HG03457 (cell line): ENCODE results near the gene TGM2.

Experiments
- ATAC-seq: cut with Tn5 transposase; IDR thresholded peaks from one replicate; pipeline ENCODE4 v1.9.1; 2021; ENCODE audit warnings: moderate number of reproducible peaks; ENCODE audit not compliant: unreplicated experiment

The TGM2 gene

DNA sequence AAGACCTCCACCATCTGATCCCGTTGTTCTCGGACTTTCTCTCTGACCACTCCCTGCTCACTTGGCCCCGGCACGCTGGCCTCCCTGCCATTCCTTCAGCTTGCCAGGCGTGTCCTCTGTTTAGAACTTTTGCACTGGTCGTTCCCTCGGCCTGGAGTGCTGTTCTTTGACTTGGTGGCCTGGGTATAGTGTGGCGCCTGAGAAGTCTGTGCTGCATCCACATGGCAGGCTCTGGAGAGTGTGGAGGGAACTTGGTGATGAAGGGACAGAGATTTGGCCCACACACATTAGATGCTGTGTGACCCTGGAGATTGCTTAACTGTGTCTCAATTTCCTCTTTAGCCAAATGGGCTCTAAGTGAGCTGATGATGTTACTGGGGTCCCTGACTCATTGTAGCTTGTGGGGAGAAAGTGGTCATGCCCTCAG, 13.0 kb upstream of the TGM2 start:
- no peak for ATAC-seq

DNA sequence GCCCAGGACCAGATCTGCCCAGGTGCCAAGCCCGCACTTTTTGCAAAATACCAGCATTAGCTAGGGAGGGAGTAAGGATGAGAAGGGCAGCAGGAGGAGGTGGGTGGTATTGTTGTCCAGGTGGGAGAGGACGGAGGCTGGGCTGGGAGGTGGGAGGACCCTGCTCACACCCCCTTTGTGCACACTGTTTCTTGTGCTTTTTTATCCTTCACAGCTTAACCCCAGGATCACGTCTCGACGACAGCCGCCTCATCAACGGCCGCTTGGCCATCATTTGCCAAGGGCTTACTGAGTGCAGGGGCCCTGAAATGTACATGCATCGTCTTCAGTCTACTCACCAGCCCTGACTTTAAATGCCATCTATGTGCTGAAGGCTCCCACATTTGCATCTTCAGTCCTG, 12.1 kb upstream of the TGM2 start:
- ATAC-seq: no peak

DNA sequence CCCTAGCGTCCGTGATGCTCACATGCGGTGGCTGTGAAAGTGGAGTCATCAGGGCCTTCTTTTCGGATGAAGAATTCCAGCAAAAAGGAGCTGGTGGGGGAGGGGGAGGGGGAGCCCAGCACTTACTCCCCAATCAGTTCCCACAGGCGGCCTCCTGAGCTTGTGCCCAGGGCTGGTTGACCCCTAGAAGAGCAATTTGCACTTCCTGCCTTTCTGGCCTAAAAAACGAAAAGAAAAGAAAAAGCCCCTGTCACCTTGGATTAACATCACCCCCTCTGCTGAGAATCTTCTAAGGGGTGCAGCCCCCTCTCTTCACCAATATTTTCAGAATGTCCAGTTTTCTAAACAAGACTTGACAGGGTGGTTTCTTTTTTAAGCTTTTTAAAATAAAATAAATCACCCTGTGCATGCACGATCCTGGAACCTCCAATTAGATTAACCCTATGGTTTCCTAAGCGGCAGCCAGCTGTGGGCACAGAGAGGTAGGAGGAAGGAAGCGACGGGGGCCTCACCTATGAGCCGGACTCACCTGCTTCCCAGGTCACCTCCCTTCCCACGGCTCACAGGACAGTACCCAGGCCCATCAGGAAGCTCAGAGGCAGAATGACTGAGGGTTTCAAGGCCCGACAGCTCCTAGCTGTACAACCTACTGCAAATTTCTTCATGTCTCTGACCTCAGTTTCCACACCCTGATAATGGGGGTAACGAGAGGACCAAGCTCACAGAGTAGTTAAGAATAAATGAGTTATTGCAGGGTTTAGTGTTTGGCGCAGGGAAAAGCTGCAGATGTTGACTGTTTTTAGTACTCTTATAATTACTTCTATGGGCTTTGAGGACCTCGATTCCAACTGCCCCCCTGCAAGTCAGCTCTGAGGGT, 10.5 kb upstream of the TGM2 start:
- ATAC-seq: no peak

DNA sequence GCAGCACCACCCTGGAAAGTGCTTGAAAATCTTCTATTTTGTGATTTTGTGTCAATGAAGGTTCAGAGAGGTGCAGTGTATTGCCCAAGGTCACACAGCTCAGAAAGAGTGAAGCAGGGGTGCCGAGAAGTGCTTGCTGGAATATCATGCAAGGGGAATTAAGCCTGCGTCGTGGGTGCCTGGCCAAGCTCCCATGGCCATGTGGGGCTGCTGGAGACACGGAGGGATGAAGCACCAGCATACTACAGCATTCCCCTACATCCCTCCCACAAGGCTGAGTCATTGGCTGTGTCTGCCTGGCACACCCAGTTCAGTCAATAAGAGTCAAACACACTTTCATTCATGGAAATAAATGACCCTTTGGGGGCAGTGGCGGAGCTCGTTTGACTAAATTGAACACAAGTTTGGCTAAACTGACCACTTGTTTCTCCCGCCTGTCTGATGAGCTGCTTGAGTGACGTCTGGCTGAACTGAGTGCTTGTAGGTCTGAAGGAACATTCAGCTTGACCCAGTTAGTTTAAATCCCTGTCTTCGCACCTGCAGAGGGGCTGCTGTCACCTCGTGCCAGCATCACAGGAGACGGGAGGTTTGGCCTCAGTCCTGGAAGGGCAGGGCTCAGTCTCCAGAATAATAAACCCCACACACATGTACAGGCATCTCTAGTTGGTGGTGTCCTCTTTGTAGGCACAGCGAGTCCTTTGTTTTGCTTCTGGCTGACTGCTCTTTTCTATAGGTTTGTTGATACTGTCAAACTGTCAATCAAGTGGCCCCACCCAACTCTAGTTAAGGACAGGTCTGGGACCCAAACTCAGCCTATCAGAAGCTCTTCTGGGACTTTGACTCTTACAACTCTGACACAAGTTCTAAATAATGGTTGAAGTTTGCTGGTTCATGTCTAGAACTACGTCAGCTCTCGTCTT, 8.4 kb upstream of the TGM2 start:
- no peak for ATAC-seq

DNA sequence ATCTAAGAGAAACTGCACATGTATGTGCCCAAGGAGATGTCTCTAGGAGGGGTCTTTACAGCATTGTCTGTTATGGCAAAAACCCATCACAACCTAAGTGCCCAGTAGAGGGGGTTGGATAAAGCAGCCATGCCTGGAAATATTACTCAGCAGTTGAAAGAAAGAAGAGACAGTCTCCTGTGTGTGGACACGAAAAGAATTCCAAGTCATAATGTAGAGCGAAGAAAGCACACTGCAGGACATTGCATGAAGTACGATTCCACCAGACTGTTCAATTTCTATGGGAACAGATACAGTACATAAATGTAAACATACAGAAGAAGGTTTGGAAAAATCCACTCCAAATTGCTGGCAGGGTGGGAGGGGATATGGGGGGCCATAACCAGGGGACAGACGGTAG, 7.3 kb upstream of the TGM2 start:
- ATAC-seq: no peak

DNA sequence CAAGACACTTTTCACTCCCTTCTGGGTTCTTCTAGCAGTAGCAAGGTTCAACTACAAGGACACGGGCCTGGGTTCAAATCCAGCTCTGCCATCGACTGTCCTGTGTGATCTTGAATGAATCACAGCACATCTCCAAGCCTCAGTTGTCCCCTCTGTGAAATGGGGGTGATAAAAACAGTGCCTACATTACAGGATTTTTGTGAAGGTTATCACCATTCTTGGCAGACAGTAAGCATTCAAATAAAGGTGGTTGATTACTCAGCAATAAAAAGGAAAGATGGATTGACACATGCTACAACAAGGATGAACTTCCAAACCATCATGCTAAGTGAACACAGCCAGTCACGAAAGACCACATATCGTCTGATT, 6.6 kb upstream of the TGM2 start:
- ATAC-seq: no peak

DNA sequence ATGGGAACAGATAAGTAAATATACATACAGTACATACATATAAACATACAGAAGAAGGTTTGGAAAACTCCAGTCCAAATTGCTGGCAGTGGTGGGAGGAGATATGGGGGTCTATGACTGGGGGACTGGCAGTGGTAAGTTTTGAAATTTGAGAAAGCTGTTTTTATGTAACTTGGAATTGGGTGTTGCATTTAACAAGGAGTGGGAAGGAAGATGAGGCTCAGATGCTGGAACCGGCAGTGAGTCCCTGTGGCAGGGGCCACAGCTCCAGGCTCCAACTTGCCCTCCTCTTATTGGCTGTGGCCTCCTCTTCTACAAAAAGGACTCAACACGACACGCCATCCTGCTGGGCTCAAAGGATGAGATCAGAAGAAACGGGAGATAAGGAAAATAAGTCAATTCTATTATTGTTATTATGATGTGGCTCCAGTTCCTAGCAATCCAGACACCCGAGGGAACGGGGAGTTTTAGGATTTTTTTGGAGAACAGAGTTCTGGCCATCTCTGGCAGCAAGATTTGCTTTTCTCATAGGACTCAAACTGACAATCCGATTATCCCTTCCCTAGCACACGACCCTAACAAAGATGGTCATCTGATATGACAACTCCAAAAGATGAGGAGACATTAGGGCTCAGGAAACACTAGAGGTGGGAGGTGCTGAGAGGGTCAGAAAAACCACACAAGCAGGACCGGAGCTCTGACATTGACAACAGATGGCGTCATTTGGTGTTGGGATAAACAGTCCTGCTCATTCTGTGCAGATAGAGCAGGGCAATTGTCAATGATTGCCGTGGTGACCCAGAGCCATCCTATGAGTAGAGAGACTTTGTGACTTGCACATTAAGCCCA, 6.0 kb upstream of the TGM2 start:
- no peak for ATAC-seq

DNA sequence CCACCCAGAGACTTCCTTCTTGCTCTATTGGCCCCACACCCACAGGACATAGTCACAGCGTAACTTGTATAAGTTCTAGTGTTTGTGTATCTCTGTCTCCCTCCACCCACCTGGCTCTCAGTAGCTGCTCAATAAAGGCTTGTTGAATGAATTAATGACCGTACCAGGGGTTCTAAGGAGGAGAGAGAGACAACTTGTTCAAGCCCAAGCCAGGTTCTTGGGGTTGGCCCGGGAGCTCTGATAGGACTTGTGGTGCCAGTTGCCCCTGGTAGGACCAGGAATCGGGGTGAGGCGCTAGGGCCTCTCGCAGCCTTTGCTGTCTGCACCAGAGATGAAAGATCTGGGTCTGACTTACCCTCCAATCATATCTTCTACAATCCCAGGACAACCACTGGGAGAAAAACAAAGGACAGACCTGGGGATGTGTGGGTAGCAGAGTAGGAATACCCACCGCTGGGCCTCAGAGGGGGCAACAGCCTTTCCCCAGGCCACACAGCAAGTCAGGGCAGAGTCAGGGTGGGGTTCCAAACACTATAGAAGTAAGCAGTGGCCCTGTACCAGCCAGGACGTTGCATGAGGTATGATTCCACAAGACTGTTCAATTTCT, 5.3 kb upstream of the TGM2 start:
- ATAC-seq: no peak

DNA sequence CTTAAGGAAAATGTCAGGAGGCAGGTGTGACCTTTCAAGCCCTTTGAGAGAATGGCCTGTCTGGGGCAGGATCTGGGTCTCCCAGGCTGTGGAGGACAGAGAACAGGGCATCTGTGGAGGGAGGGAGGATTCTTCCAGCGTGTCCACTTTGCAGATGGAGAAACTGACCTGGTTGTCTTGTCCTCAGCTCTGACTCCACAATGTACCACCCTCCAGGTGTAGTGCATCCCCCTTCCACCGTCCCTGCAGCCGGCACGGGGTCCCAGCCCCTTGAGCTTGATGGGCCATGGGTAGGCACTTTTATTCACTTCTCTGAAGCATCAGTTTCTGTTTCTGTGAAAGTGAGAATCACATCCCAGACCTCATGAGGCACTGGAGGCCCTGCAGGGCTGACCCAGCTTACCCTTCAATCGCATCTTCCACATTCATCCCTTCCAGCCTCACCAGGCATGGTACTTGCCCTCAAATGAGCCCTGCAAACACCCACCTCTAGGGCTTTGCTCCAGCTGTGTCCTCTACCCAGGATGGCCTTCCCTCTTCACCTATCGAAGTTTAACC, 4.6 kb upstream of the TGM2 start:
- no peak for ATAC-seq

DNA sequence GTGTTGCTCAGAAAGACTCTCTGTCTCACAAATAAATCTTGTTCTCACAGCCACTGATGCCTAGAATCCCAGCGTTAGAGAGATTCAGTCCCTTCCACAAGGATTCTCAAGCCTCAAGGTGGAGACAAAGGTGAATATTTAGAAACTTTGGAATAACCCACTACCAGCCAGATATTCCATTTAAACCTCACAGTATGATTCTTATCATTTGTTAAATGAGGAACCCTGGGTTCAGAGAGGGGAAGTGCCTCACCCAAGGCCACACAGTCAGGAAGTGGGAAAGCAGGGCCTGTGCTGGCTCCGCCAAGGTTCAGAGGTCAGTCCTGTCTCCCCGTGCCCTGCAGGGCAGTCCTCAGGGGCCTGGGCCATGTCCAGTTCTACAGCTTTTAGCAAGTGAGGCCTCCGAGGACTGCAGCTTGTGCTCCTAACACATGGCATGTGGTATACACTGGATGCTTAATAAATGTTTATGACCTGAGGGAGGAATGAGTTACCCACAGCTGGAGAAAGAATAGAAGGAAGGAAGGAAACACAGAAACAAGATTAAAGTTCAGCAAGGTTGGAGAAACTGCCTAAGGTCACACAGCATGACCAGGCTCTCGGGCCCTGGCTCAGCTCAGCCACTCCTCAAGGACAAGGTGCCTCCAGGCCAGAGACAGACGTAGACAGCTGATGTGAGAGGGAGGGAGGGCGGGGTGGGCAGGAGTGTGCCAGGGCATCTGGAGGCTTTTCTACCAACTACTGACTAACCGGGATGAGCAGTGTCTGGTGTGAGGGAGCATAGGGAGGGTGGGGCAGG, 3.9 kb upstream of the TGM2 start:
- no peak for ATAC-seq

DNA sequence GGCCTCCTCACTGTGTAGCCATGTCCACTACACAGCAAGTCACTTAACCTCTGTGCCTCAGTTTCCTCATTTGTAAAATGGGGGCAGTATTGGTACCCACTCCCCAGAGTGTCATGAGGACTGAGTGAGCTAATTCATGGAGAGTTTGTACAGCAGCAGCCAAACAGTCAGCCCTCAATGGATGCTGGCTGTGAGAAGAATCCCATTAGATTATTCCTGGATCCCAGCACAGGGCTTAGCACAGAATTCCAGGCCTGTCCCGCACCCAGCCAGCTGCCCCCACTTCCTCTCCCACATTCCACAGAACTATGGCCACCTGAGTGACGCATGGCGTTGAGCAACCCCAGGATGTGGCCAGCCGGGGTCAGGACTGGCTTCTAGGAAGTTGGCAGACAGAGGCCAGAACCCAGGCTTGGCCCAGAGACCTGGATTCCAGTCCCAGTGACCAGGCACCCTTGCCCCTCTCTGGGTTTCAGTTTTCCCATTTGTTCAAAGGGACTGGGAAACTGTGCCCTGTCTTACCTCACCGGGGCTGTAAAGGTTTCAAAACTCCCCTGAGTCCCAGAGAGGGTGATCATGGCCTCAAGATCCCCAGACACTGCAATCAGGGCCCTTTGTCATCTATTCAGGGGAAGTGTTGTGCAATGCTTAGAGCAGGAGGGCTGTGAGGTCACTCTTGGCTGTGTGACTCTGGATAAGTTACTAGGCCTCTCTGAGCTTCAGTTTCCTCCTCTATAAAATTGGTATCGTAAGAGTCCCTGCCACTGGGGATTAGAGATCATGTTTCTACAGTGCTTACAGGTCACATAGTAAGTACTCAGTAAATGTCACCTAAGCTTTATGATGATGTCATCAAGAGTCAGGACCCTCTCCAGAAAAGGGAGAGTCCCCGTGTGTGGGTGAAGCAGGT, 3.0 kb upstream of the TGM2 start:
- ATAC-seq: no peak

DNA sequence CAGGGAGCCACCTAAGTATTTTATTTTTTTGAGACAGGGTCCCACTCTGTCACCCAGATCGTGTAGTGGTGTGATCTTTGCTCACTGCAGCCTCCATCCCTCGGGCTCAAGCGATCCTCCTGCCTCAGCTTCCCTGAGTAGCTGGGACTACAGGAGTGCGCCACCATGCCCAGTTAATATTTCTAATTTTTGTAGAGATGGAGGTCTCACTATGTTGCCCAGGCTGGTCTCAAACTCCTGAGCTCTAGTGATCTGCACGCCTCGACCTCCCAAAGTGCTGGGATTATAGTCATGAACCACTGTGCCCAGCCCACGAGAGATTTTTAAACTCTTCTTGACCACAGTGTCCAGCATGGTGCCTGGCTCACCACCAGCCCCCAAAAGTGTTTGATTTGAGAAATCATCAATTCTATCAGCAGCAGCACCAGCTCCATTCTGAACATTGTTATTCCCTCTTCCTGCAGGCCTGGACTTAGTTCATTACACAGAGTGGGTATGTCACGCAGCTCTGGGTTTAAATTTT, 2.3 kb upstream of the TGM2 start:
- no peak for ATAC-seq

DNA sequence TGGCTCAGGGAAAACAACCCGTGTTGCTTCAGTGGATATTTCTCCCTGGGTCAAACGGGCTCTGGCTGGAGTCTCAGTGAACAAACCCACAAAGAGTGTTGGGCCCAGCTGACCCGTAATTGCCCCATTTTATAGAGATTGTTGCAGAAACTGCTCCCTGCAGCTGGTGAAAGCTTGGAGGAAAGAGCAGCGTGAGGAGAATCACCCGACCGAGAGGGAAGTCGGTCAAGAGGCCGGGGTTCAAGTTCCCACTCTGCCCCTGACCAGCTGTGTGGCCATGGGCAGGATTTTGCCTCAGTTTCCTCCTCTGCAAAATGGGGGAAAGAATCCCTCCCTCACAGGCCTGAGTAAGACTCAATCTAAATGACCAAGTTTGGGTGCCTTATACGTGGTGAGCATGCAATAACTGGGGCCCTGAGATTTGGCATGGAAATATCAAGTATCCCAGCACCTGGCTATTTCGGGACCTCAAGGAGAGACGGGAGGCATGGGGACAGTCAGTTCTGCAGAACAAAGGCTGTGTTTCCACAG, 1.7 kb upstream of the TGM2 start:
- no peak for ATAC-seq

DNA sequence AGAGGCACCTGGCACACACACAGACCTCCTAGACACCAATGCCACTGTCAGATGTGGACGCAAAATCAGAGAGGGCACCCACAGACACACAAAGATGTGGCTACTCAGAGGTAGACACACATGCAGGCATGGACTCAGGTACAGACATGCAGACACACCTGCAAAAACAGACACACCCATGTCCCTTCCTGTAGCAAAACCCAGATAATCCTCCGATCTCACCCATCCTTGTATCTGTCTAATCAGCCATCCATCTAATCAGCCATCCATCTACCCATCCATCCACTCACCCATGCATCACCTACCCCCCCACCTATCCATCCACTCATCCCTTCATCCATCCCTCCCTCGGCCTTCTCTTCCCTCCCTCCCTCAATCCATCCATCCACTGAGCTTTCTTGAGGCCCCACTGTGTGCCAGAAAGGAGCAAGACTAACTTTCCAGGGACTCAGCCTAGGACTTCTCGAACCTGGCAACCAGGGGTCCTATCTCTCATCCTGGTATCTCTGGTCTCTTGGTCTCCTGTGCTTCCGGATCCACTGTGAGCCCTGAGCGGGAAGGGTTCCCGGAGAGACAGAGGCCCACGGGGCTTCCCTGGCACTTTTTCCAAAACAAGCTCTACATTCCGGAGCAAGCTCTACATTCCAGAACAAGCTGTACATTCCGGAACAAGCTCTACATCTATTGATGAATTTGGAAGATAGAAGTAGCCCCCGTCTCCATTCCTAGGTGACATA, 1.1 kb upstream of the TGM2 start:
- ATAC-seq: no peak

DNA sequence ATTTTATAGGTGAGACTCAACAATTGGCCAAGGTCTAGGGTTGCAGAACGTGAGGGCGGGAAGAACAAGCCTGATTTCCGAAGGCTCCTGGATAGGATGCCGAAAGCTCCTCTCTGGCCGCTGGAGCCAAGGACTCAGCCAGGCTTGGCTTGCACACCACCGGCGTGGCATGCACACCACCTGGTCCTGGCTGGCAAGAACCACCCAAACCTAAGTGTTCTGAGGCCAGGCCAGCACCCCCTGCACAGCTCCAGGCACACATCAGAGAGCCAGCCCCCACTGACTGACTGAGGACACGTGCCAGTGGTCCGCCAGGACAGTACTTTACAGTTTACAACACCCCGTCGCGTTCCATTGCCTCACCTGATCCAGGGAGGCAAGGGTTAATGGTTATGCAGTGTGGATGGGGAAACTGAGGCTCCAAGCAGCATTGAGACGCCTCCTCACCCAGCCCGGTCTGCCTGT, 414 bp downstream of the TGM2 start:
- no peak for ATAC-seq

DNA sequence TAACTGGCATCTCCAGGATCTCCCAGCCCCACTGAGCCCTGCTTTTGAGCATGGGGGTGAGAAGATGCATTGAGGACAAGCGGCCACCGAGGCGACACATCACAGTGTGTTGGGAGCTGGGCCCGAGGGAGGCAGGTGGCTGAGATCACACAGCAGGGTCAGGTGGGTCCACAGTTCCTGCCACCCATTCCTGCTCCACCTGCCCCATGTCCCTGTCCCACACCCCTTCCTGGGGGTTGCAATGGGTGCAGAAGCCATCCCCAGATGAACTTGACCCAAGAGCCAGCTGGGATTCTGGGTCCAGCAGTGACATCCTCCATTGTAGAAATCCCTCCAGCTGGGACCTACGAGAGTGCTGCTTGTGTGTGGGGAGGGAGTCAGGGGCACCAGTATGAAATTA, 1.0 kb downstream of the TGM2 start:
- ATAC-seq: no peak
